Measurements from ENCODE around the gene KRTAP1-1.
"Not testable (repeated sequence)": the region's sequence is repeated elsewhere in the genome, so short reads cannot be mapped to it uniquely, and the experiment has no call there.

The KRTAP1-1 gene

DNA sequence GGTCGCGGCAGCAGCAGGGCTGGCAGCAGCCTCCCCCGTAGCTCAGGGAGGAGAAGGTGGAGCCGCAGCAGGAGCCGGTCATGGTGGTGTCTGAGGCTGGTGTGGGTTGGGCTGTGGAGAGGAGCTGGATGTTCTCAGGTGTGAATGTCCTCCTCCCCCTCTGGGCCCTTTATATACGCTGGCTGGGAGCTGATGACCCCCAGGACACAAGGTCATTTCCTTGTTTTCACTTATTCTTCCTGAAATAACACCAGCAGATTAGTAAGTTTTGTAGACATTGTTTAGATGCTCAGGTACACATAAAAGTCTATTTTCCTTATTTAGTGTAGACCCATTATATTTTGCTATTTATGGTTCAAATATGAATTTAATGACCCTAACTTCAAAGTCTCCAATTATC, 13.9 kb upstream of the KRTAP1-1 start, which contains the start of gene KRTAP2-2:
Gene KRTAP2-2 (minus strand): TSS at position 101 of the 400 bp plus-strand sequence. CDS start 19 bp downstream, at position 82.
- not testable (repeated sequence) for DNase-seq

DNA sequence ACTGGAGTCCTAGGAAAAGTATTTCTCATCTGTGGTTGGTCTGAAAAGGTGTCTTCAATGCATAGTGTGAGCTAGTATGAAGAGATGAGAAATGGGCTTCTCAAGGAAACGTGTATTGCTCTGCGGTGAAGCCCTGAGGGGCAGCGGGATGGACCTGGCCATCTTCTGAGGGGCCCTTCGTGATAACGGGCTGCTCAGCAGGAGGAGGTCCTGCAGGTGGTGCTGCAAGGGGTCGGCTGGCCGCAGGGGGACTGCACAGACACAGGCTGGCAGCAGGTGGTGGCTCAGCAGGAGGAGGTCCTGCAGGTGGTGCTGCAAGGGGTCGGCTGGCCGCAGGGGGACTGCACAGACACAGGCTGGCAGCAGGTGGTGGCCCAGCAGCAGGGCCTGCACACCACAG, 13.3 kb upstream of the KRTAP1-1 start:
- not testable (repeated sequence) for DNase-seq

DNA sequence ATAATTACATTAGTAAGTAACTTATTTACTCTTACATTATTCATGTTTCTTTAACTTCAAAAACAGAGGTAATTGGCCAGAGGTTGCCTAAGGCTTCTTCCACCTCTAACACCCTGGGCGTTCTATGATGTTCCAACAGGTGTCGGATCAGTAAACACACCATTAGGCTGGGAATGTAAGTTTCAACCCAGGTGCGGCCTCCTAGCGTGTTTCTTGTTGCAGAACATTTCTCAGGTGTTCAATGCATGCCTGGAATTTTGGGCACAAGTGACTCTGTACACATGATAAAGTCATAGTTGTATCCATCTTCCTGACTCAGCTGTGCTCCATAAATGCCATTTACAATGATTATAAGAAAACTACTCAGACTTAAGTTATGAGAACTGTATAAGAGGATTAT, 12.8 kb upstream of the KRTAP1-1 start:
- DNase-seq, result no peak

DNA sequence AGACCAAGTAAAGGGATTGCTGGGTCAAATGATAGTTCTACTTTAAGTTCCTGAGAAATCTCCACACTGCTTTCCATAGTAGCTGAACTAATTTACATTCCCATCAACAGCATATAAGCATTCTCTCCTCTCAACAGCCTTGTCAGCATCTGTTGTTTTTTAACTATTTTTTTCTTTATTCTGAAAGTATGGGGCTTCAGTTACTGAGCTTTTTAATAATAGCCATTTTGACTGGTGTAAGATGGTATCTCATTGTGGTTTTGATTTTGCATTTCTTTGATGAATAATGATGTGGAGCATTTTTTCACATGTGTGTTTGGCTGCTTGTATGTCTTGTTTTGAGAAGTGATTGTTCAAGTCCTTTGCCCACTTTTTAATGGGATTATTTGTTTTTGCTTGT, 11.3 kb upstream of the KRTAP1-1 start:
- no peak for DNase-seq

DNA sequence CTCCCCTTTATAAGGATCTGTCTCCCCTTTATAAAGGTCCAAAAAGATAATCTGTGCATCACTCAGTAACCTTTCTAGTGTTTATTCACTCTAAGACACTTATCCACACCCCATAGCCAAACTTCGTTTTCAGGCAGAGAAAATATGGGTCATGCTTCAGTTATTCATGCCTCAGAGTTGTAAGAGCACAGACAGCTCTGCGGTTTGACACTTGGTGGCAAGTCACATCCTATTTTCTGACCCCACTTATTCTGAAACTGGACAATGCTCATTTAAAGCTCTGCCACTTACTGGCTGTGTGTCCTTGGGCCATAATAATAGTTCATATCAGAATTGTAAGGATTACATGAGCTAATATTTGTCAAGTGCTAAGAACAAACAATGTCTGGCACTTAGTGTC, 7.9 kb upstream of the KRTAP1-1 start:
- DNase-seq, result no peak

DNA sequence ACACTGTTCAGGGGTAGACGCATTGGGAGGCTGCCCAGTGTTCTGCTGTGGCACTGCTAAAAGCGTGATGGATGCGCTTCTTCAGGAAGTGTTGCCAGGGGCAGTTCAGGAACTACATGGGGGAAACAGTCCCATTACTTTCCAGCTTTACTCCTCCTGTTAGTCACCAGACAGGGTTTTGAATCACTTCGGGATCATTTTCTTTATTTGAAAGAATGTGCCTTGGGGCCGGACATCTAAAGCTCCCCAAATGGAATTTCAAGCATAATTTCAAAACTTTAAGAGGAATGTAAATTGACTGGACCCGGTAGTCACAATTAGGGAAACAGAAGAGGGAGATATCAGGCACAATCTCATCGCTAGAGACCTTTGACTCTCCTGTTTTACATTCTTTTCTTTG, 7.2 kb upstream of the KRTAP1-1 start:
- DNase-seq, result no peak

DNA sequence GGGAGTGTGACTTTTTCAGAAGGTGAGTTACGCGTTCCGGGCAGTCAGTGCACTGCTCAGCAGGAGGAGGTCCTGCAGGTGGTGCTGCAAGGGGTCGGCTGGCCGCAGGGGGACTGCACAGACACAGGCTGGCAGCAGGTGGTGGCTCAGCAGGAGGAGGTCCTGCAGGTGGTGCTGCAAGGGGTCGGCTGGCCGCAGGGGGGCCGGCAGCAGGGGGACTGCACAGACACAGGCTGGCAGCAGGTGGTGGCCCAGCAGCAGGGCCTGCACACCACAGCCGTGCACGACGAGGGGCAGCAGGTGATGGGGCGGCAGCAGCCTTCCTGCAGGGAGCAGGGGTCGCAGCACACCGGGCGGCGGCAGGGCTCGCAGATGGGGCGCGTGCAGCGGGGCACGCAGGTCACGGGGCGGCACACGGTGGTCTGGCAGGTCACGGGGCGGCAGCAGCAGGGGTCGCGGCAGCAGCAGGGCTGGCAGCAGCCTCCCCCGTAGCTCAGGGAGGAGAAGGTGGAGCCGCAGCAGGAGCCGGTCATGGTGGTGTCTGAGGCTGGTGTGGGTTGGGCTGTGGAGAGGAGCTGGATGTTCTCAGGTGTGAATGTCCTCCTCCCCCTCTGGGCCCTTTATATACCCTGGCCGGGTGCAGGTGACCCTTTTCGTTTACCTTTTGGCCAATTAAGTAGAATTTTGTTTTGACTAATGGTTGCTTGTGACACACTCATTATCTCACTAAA, 5.7 kb upstream of the KRTAP1-1 start, which contains the start of gene KRTAP2-1:
Gene KRTAP2-1 (minus strand): TSS at position 582 of the 731 bp plus-strand sequence. CDS start 49 bp downstream, at position 533.
- DNase-seq, result not testable (repeated sequence)

DNA sequence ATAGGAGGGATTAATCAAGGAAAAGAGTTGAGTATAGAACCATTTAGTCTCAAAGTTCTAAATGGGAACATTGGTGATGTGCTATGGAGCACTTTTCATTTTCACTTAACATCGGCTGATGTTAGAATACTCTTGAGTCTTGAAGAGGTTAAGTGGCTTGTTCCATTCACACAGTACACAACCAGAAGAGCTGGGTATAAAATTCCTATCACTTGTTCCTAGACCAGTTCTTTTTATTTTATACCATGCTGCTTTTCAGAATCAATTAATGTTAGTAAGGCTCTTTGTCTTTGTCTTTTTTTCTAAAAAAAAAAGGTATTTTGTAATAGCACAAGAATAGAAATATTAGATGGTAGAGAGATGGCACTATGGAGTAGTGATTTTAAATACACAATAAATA, 1.7 kb upstream of the KRTAP1-1 start:
- DNase-seq, result no peak

DNA sequence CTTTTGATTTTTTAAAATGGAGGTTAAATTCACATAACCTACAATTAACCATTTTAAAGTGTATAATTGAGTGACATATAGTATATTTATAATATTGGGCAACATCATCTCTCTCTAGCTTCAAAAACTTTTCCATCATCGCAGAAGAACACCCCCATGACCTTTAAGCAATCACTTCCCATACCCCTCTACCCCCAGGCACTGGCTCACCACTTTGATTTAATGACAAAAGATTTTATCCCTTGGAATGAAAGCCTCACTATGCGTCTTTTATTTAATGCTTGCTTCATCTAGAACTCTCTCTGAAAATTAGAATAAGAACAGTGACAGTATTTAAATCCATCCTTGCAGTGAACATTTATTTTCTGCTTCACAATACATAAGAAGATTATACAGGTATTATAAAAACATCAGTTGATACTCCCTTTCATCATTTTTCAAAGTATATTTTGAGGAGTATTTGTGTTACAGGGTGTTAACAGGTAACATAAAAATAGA, 3.3 kb downstream of the KRTAP1-1 start:
- DNase-seq, result no peak

DNA sequence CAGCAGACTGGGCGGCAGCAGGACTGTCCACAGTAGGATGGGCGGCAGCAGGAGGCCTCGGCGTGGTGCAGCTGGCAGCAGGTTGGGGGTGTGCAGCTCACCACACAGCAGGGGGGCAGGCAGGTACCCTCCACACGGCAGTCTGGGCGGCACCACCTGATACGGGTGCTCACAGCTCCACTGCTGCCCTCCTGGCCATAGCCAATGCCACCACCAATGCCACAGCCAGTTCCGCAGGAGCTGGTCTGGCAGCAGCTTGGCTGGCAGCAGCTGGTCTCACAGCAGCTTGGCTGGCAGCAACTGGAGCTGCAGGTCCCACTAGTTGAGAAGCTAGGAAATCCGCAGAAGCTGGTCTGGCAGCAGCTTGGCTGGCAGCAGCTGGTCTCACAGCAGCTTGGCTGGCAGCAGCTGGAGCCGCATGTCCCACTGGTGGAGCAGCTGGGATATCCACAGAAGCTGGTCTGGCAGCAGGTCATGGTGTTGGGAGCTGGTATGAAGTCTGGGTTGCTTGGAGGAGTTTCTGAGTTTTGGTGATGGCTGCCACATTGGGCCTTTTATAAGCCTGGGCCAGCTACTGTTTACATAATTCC, 6.8 kb downstream of the KRTAP1-1 start, which contains the start of gene KRTAP1-3:
Gene KRTAP1-3 (minus strand): TSS at position 529 of the 590 bp plus-strand sequence. CDS start 53 bp downstream, at position 476.
- not testable (repeated sequence) for DNase-seq

DNA sequence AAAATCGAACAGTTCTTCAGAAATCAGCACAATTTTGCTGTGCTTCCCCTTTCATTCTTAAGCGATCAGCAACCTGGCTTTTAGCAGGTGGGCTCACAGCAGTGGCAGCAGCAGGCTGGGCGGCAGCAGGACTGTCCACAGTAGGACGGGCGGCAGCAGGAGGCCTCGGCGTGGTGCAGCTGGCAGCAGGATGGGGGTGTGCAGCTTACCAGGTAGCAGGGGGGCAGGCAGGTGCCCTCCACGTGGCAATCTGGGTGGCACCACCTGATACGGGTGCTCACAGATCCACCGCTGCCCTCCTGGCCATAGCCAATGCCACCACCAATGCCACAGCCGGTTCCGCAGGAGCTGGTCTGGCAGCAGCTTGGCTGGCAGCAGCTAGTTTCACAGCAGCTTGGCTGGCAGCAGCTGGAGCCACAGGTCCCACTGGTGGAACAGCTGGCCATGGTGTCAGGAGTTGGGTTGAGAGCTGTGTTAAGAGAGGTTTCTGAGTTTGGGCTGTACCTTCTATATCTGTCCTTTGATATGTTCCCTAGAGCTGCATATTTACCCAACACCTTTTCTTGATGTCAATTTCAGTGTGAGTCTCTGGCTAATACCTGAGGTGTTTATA, 11.5 kb downstream of the KRTAP1-1 start, which contains the start of gene KRTAP1-4:
Gene KRTAP1-4 (minus strand): TSS at position 563 of the 613 bp plus-strand sequence. CDS start 117 bp downstream, at position 446.
- DNase-seq, result no peak

DNA sequence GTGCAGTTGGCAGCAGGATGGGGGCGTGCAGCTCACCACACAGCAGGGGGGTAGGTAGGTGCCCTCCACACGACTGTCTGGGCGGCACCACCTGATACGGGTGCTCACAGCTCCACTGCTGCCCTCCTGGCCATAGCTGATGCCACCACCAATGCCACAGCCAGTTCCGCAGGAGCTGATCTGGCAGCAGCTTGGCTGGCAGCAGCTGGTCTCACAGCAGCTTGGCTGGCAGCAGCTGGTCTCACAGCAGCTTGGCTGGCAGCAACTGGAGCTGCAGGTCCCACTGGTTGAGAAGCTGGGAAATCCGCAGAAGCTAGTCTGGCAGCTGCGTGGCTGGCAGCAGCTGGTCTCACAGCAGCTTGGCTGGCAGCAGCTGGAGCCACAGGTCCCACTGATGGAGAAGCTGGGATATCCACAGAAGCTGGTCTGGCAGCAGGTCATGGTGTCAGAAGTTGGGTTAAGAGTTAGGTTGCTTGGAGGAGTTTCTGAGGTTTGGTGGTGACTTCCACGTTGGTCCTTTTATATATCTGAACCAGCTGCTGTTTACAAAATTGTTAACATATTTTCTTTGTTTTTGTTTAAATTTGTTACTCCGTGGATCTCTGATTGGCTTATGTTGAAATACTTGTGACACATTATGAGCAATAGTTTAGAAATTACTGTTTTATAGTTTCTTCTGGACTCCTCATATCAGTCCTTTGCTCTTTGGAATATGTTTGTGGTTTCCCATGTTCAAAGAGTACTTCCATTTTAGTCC, 14.4 kb downstream of the KRTAP1-1 start, which contains the start of gene KRTAP1-5:
Gene KRTAP1-5 (minus strand): TSS at position 494 of the 757 bp plus-strand sequence. CDS start 53 bp downstream, at position 441.
- no peak for DNase-seq

DNA sequence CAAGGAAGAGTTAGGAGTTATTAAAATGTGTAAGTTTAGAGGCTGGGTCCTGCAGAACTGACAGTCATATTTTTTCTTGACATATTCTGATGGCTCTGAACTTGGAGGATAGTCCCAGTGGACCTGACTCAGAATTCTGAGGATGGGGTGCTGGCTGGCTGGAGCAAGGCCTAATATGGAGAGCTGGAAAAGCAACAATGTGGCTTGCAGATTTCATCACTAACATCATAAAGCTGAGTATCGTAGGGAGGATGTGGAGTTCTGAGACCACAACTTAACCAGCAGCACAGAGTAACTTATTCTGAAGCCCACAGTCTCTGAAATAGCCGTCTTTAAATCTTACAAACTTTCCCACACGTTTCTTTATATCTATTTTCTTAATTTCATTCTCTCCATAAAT, 16.6 kb downstream of the KRTAP1-1 start:
- DNase-seq, result no peak

DNA sequence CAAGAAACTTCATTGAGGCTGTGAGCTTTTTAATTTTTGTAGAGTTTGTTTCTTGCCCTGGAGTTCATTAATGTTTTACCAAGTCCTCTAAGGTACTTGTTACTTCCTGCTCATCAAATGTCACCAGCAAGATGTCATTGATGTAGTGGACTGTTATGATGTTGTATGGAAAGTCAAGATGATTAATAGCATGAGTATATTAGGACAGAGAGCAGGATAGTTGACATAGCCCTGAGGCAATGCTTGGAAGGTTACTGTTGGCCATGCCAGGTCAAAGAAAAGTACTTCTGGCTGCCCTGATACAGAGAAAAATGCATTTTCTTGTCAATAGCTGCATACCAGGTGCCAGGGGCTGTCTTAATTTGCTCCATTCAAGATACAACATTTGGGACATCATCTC, 20.9 kb downstream of the KRTAP1-1 start:
- DNase-seq, result no peak

DNA sequence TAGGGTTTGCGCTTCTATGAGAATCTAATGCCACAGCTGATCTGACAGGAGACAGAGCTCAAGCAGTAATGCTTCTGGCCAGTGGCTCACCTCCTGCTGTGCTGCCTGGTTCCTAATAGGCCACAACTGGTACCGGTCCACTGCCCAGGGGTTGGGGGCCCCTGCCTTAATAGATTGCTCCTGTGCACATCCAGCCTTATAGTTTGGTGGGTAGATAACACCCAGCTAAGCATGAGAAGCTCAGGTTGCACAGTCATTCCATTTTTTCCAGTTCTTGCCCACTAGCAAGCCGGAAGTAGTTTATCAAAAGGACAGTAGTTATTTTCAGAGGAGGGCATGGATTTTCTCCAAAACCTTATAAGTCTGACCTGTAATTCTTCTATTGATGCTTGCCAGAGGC, 21.8 kb downstream of the KRTAP1-1 start:
- no peak for DNase-seq

DNA sequence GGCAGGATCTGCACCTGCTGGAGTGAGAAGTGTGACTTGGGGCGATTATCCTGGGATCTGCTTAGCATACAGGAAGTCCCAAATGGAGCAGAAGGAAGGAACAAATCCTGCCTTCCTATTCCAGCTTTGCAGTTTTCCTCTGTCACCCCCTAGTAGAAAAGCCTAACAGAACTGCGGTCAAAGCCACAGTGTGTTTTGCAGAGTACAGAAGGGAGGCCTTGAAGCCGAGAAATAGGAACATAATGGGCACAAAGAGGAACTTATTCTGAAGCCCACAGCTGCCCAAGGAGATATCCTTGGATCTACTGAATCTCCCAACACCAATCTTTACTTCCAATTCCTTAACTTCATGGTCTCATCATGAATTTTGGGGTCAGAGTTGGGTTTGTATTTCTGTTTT, 22.7 kb downstream of the KRTAP1-1 start:
- DNase-seq, result no peak

DNA sequence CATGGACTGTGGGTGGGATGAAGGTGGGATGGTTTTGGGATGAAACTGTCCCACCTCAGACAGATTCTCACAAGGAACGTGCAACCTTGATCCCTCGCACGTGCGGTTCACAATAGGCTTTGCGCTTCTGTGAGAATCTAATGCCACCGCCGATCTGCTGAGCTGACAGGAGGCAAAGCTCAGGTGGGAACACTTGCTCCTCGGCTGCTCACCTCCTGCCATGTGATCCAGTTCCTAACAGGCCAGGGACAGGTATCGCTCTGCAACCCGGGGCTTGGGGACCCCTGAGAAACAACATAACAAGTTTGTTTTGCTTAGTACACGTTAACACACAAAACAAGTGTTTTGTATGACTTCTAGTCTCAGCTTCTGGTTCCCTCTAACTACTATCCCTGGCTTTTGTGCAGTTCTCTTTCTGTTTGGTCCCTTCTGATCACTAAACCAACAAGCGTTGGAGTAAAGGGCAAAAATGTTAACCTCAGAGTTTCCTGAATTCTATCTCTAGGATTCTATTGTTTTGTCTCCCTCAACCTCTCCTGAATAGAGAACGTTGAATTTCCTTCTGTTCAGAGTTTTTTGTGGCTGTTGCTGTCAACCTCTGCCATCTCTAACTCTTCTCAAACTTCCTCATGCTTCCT, 24.6 kb downstream of the KRTAP1-1 start:
- no peak for DNase-seq

DNA sequence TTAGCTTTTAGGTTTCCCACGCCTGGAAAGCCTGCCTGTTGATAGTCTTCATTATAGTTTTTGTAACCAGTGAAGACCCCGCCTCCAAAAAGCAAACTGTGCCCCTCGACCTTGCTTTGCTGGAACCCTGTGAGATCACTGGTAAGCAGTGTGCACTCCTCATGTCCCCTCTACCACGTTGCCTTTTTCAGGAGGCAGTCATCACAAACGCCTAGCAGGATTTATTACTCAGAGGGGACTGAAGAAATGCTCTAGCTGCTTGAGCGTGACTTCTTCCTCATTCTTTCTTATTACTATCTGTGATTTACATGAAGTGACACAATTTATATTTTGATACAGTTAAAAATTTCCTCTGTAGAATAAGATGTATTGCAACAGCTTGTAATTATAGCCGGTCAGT, 25.8 kb downstream of the KRTAP1-1 start:
- no peak for DNase-seq

DNA sequence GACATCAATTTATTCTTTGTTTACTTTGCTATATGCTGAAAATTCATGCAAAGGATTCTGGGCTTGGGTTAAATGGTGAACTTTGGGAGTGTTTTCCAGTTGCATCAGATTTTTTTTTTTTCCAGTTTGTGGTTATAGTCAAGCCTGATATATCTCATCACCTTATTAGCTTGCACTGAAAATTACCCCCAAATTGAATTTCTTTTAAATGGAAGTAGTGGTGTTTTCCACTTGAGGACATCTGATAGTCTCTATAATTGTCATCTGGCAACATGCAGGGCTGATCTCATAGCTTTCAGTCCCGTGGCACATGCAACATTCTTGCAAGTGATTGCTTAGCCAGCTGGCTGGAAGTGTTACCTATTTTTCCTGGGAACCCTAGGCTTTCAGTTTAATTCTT, 27.6 kb downstream of the KRTAP1-1 start:
- no peak for DNase-seq

DNA sequence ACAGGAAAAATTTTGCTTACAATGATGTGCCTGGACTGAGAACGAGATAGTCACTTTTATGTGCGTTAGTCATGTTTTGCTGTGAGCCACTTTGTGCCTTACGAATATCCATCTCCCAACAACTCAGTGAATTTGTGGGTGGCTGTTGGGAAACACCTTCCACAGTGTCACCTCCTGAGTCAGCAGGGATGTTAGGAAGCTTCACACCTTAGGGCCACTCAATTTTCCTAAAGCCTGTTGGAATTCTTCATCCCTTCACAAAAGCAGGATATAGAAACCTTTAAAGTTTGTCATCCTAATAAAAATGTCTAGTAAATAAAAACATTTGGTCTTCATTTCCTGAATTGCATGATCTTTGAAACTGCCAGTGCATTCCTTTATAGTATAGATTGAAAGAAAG, 28.1 kb downstream of the KRTAP1-1 start:
- no peak for DNase-seq

DNA sequence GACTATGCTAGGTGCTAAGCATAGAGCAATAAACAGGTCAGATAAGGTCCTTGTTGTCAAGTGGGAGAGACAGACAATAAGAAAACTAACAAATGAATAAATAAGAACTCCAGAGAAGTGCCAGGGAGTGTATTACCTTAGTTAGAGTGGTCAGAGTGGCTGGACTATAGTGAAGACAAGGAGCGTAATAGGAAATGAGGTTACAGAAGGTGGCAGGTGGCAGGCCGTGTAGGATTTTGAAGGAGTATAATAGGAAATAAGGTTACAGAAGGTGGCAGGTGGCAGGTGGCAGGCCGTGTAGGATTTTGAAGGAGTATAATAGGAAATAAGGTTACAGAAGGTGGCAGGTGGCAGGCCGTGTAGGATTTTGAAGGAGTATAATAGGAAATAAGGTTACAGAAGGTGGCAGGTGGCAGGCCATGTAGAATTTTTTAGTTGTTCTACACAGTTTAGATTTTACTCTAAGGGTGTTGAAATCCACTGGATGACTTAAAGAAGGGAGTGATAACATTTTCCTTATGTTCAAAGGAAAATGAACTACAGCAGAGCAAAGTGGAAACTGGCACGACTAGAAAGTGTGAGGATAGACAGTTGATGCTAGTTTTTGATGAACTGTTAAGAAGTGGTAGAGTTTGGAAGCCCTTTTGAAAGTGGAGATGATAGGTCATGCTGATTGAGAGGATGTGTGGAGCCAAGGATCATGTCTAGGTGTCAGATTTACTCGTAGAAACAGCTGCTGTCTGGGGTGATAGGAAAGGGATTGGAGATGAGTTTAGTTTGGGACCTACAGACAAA, 28.7 kb downstream of the KRTAP1-1 start:
- DNase-seq, result no peak
